Left renal pelvis (tissue), 4 donors: ENCODE measurements around the gene DUOX1. TPM values are rescaled to one million over a fixed set of nuclear protein-coding genes. Genes with fewer than 3 reads are reported as not detected.

Source experiments
- polyA plus RNA-seq, 4 donors: library from polyadenylated mRNA; unstranded; fragments of 120-200 nt; gene quantifications; one replicate each; pipeline ENCODE4 v1.2.1, GENCODE V29; 2013; ENCODE audit not compliant: insufficient read length in 4 of 4

The DUOX1 gene
- polyA plus RNA-seq, 4 donors = 1.8 to 5.4 (median 2.4) TPM

Other genes starting within 250 kb of the DUOX1 start
- not detected for gene TERB2, start 173.3 kb upstream of the DUOX1 start, polyA plus RNA-seq
- gene SORD, start 106.8 kb upstream of the DUOX1 start, polyA plus RNA-seq = 10 to 100 TPM; 14.4 to 39.0 (median 28.5) TPM
- under 1 TPM; 0.06 to 0.22 (median 0.10) TPM for gene DUOX2, start 15.8 kb upstream of the DUOX1 start, polyA plus RNA-seq
- gene DUOXA2, start 15.7 kb upstream of the DUOX1 start, polyA plus RNA-seq = not detected
- under 1 TPM; 0.10 to 0.66 (median 0.45) TPM for gene DUOXA1, start 115 bp upstream of the DUOX1 start, polyA plus RNA-seq
- gene SHF, start 58.0 kb downstream of the DUOX1 start, polyA plus RNA-seq = 10 to 100 TPM; 13.5 to 19.5 (median 17.2) TPM
- under 1 TPM in 3 of 4 donors, not detected in 1; 0.41 to 0.76 (median 0.42) TPM for gene SLC28A2, start 122.2 kb downstream of the DUOX1 start, polyA plus RNA-seq
- gene GATM, start 248.6 kb downstream of the DUOX1 start, polyA plus RNA-seq = 100 to 1,000 TPM in 3 of 4 donors, 10 to 100 TPM in 1; 19.9 to 256 (median 191) TPM